ENCODE measurements around the gene REPS2. TPM values are rescaled to one million over a fixed set of nuclear protein-coding genes. Genes with fewer than 3 reads are reported as not detected.

The REPS2 gene
- total and polyA plus RNA-seq, 9 of the 15 experiments (the other 6 are each of a cell fraction or from before 2014, with no cell fraction given): 0.01 to 0.07 (median 0.01) TPM; not detected in 3

DNA sequence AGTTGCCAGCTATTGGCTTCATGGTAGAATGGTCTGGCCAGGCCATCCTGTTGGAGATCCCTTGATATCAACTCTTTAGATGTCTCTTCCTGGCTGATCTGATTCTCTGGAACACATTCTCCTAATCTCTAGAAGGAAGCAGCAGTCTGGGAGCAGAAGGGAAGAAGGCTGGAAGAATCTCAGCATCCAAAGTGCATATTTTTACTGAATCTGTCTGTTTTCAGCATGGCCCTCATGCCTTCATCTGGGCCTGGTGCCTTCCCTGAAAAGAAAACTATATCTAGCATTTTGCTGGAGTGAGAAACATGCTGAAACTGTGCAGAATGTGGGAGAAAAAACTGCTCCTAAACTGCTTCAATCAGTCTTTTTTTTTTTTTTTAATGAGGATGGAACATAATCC is 148.7 kb downstream of the REPS2 start (continued):
- TF ChIP-seq, protein P1, sequence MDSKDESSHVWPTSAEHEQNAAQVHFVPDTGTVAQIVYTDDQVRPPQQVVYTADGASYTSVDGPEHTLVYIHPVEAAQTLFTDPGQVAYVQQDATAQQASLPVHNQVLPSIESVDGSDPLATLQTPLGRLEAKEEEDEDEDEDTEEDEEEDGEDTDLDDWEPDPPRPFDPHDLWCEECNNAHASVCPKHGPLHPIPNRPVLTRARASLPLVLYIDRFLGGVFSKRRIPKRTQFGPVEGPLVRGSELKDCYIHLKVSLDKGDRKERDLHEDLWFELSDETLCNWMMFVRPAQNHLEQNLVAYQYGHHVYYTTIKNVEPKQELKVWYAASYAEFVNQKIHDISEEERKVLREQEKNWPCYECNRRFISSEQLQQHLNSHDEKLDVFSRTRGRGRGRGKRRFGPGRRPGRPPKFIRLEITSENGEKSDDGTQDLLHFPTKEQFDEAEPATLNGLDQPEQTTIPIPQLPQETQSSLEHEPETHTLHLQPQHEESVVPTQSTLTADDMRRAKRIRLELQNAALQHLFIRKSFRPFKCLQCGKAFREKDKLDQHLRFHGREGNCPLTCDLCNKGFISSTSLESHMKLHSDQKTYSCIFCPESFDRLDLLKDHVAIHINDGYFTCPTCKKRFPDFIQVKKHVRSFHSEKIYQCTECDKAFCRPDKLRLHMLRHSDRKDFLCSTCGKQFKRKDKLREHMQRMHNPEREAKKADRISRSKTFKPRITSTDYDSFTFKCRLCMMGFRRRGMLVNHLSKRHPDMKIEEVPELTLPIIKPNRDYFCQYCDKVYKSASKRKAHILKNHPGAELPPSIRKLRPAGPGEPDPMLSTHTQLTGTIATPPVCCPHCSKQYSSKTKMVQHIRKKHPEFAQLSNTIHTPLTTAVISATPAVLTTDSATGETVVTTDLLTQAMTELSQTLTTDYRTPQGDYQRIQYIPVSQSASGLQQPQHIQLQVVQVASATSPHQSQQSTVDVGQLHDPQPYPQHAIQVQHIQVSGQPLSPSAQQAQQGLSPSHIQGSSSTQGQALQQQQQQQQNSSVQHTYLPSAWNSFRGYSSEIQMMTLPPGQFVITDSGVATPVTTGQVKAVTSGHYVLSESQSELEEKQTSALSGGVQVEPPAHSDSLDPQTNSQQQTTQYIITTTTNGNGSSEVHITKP (IDR thresholded peaks at IDR 0.05; ENCODE audit: partially characterized antibody): no peak
- TF ChIP-seq EHMT2 (IDR thresholded peaks at IDR 0.05): no peak
- no peak for TF ChIP-seq NFRKB (IDR thresholded peaks at IDR 0.05; ENCODE audit: low read depth)
- no peak for TF ChIP-seq GATAD2B (IDR thresholded peaks at IDR 0.05; ENCODE audit: borderline replicate concordance)
- TF ChIP-seq MIER1 (IDR thresholded peaks at IDR 0.05; ENCODE audit: low read depth): no peak
- TF ChIP-seq RNF2 (IDR thresholded peaks at IDR 0.05): no peak
- TF ChIP-seq NRF1 (conservative IDR thresholded peaks at IDR 0.05 in 1 of 2, IDR thresholded peaks at IDR 0.05 in 1 of 2): no peak
- TF ChIP-seq SP1 (CRISPR knock-in tag; IDR thresholded peaks at IDR 0.05): no peak
- TF ChIP-seq CBX3 (IDR thresholded peaks at IDR 0.05; ENCODE audit: borderline replicate concordance in 1 of 2, low read length in 2 of 2): no peak
- no peak for TF ChIP-seq FOS (IDR thresholded peaks at IDR 0.05; ENCODE audit: extremely low read depth, insufficient read length)
- no peak for TF ChIP-seq GABPA (tag; conservative IDR thresholded peaks at IDR 0.05; ENCODE audit: low read depth)
- TF ChIP-seq SMC3 (conservative IDR thresholded peaks at IDR 0.05; ENCODE audit: insufficient read depth, low read depth, low read length): no peak
